GM18951 (cell line): ENCODE results near the gene GRIFIN.
"Not testable (repeated sequence)": the region's sequence is repeated elsewhere in the genome, so short reads cannot be mapped to it uniquely, and the experiment has no call there.

Experiments used
- POLR2A ChIP-seq: IDR thresholded peaks from 4 replicates; pipeline ENCODE4 v1.6.1; 2011; ENCODE audit warnings: mild to moderate bottlenecking; ENCODE audit not compliant: insufficient read length, insufficient read depth; ENCODE audit errors: extremely low read depth
- in situ Hi-C: fragments of 300-500 bp; cut with MboI; formaldehyde crosslinking; loops from one replicate; pipeline ENCODE4 v1.12.0; 2022; ENCODE audit warnings: low sequenced_read_pairs, mixed read lengths, inconsistent platforms; ENCODE audit not compliant: unreplicated experiment

The GRIFIN gene

DNA sequence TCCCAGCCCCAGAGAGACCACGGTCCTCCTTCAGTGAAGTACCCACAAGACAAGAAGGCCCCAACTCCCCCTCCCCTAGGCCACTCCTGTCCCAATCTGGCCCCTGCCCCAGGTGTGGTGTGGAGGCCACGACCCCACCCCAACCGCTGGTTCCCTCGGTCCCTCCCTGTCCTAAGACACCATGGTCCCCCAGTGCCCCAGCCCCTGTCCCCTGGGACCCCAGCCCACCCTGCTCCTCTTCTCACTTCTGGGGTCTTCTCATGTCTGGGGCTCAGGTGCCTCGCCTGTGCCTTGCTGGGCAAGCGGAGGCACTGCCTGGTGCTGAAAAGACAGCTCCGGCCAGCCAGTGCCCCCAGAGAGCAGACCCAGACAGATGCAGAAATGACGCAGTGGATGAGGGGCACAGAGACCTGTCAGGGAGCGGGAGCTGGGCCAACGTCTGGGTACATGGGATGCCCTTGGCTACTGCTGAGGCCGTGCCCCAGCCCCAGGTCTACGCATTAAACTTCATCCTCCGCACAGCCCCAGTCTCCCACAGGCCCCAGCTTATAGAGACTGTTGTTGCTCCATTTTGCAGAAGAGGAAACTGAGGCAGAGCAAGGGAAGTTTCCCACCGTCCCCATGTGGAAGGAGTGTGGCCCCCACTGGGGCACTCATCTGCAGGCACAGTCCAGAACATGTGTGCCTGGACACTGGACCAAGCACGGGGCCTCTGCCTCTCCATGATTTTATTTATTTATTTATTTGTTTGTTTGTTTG lies 14.8 kb downstream of the GRIFIN start:
- in situ Hi-C loops = no loop called here
- TF ChIP-seq POLR2A = no peak

- in situ Hi-C loops = no loop called here
- TF ChIP-seq POLR2A = no peak
These were observed 15.6 kb downstream of the GRIFIN start for GRCh38 chr7:2460641-2461040.

DNA sequence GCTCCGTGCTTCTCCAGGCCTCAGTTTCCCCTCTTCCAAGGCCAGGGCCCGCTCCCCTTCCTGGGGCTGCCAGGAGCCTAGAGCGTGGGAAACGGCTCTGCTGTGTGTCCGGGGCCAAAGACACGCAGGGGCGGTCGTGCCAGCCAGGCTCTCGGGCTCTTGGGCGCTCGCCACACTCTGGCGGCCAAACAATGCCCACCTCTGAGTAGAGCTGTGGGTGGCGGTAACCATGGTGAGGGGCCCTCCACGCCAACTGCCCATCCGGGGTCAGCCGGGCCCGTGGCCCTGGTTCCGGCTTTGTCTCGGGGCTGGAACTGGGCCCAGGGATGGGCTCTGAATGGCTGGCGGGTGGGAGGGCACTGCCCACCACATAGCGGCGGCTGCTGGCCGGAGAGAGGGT lies 16.0 kb downstream of the GRIFIN start:
- in situ Hi-C loops = no loop called here
- no peak for TF ChIP-seq POLR2A

DNA sequence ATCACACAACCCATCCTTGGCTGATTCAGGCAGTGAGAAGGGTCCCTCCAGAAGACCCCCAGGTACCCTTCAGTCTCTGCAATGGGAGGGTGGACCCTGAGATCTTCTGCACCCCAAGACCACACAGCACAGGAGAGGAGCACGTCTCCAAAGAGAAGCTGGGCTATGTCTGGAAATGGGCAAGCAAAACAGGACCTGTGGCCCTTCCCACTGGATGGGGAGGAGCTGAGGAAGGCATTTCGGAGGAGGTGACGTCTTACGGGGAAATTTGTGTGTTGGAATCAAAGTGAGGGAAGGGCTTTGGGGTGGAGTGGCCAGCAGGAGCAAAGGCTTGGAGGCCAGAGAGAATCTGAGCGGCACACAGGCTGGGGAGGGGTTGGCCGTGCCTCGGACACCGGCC lies 16.5 kb downstream of the GRIFIN start:
- TF ChIP-seq POLR2A = no peak
- in situ Hi-C loops = no loop called here

DNA sequence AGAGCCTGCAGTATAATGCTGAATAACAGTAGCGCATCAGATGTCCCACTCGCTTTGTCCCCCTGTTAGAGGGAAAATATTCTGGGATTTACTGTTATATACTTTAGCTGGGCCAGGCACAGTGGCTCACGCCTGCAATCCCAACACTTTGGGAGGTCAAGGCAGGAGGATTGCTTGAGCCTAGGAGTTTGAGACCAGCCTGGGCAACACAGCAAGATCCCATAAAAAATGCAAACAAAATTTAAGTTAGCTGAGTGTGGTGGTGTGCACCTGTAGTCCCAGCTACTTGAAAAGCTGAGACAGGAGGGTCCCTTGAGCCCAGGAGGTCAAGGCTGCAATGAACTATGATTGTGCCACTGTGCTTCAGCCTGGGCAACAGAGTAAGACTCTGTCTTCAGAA lies 22.3 kb downstream of the GRIFIN start:
- in situ Hi-C loops = not testable (repeated sequence)

DNA sequence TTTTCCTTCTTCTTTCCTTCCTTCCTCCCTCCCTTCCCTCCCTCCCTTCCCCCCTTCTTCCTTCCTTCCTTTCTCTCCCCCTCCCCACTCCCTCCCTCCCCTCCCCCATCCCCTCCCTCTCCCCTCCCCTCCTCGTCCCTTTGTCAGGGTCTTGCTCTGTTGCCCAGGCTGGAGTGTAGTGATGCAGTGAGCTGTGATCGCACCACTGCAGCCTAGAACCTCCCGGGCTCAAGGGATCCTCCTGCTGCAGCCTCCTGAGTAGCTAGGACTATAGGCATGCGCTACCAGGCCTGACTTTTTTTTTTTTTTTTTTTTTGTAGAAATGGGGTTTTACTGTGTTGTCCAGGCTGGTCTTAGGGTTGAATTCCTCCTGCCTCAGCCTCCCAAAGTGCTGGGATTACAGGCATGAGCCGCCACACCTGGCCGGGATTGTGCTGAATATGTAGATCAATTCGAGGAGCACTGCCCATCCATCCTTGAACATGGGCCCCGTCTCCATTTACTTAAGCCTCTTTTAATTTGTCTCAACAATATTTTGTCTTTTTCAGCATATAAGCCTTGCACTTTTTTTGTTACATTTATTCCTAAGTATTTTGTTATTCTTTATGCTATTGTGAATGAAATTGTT lies 23.4 kb downstream of the GRIFIN start:
- no peak for TF ChIP-seq POLR2A
- in situ Hi-C loops = no loop called here

DNA sequence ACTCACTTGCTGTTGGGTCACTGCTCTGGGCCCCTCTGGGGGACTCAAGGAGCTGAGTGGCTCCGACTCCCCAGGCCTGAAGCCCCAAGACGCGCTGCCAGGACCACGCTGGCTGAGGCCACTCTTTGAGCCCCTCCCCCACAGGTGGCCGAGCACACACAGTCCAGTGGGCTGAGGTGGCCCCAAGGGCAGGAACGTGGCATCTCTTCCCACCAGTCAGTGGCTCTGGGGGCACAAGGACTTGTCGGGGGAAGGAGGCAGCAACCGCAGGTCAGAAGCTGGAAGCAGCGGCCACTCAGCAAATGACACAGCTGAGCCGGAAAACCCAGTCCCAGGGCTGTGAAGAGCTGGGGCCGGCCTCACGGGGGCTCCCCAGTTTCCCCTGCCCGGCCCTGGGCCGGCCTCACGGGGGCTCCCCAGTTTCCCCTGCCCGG lies 24.1 kb downstream of the GRIFIN start:
- in situ Hi-C loops = no loop called here

DNA sequence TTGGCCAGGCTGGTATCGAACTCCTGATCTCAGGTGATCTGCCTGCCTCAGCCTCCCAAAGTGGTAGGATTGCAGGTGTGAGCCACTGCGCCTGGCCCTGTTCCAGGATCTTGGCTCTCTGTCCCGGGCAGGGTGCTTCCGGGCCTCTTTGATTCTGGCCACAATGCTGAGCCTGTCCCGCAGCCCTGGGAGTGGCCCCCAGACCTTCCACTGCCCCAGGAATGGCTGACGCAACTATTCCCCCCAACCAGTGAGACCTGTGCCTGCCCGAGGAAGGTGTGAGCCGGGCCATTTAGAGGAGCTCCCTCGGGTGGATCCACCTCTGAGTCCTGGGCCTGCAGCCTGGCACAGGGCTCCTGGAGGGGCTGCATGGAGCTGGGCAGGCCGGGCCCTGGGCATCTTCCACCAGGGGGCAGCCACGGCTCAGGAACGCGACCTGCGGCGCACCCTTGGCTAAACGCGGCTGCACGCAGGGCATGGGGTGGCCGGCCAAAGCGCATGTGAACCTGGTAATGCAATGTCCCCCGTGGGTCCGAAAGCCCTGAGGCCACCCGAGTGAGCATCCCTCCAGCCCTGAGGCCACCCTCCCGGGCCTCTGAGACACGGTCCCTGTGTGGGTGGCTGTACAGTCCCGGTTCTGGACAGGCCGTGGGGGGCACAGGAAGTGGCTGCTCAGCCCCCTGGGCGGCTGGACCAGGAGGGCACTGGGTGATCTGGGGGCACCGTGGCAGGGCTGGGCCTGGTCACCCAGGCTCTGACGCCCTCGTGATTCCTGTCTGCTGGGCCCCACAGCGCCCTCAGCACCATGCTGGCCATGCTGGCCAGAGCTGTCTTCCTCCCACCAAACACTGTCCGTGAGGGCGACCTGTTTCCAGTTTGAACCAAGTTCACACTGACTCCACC lies 24.8 kb downstream of the GRIFIN start:
- in situ Hi-C loops = no loop called here
- TF ChIP-seq POLR2A = peak; percentile 19

More for the DNA sequence above, 24.1 kb downstream of the GRIFIN start:
- no peak for TF ChIP-seq POLR2A

DNA sequence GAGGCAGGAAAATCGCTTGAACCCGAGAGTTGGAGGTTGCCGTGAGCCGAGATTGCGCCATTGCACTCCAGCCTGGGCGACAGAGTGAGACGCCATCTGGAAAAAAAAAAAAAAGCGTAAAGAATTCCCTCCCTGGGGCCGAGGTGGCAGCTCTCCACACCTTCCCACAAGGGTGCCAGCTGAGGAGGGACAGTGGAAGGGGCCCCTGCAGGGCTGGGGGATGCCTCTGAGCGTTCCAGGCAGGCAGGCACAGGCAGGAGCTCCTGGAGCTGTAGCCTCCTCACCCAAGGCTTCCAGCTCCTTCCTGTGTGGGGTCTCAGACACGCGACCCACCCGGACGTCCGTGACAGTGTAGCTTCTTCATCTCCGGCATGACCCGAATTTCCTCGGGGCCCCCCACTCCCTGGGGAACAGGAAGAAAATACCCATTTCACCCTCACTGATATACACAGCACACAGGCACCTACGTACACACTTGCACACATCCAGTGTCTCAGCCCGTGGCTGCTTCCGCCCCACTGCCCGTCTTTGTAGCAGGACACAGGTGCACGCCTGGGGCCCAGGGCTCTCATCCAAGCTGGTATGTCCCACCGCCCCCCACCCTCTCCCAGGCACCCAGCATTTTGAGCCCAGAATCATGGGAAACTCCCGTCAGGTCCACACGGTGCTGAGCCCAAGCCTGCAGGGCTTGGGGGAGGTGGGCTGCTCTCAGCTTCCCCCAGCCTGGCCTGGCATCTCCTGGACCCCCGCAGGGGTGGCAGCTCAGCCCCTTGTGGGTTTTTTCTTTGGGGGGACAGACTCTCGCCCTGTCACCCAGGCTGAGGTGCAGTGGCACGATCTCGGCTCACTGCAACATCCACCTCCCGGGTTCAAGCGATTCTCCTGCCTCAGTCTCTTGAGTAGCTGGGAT lies 25.7 kb downstream of the GRIFIN start:
- TF ChIP-seq POLR2A = peak; percentile 32
- in situ Hi-C loops = no loop called here

DNA sequence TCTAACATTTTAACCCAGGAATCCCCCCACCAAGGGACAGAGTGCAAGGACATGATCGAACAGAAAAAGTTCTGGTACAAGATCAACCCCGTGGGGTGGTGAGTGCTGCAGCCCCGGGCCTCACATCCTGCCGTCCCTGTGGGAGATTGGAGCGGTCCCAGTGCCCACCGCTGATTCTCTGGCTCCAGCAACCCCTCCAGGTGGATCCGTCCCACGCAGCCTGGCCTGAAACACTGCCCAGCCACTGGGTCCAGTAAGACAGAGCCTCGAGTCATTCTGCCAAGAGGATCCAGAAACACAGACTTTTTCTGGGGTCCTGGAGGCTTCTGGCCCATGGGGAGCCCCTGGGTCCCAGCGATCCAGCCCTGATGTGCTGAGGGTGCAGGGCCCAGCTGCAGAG lies 29.5 kb downstream of the GRIFIN start:
- TF ChIP-seq POLR2A = no peak
- in situ Hi-C loops = no loop called here

- no peak for TF ChIP-seq POLR2A
- in situ Hi-C loops = no loop called here
These were observed 30.2 kb downstream of the GRIFIN start for GRCh38 chr7:2445898-2446555.

- in situ Hi-C loops = no loop called here
- TF ChIP-seq POLR2A = no peak
These were observed 31.2 kb downstream of the GRIFIN start for GRCh38 chr7:2445047-2445446.
